Activated B cell treated with CpG ODN at 0.5 μM for 24 hours (primary cell): Measurements from ENCODE around the gene IGFLR1. TPM values are rescaled to one million over a fixed set of nuclear protein-coding genes. Genes with fewer than 3 reads are reported as not detected.

Experiments used
- ATAC-seq: fragments of 200-7000 bp; cut with Tn5 transposase; one replicate; pipeline ENCODE4 v1.10.0; 2021; ENCODE audit warnings: low read depth, mild to moderate bottlenecking, moderate library complexity
- CTCF ChIA-PET: fragments of 350-600 bp; sonication (Branson Sonifier 250); formaldehyde crosslinking; loops from one replicate; lab custom pipeline; 2021; ENCODE audit warnings: antibody characterized with exemption; lab: Charles Lee
- POLR2A ChIA-PET: fragments of 350-600 bp; sonication (Branson Sonifier 250); formaldehyde crosslinking; loops from one replicate; lab custom pipeline; 2021; ENCODE audit warnings: antibody characterized with exemption; lab: Charles Lee
- DNase-seq: peaks from one replicate; pipeline ENCODE4 v3.0.0; 2022
- H3K27ac Mint-ChIP-seq: one replicate; pipeline ENCODE4 v1.8.0; 2020; ENCODE audit warnings: mixed read lengths
- H3K27me3 Mint-ChIP-seq: one replicate; pipeline ENCODE4 v1.8.0; 2021; ENCODE audit warnings: mixed read lengths
- H3K36me3 Mint-ChIP-seq: one replicate; pipeline ENCODE4 v1.8.0; 2021; ENCODE audit warnings: low read depth, mixed read lengths
- H3K4me1 Mint-ChIP-seq: one replicate; pipeline ENCODE4 v1.8.0; 2021; ENCODE audit warnings: mixed read lengths
- H3K4me3 Mint-ChIP-seq: one replicate; pipeline ENCODE4 v1.8.0; 2020; ENCODE audit warnings: mild to moderate bottlenecking, mixed read lengths
- H3K9me3 Mint-ChIP-seq: one replicate; pipeline ENCODE4 v1.8.0; 2020; ENCODE audit warnings: mixed read lengths
- intact Hi-C: fragments of 100-400 bp; cut with micrococcal nuclease; formaldehyde crosslinking; loops from one replicate; pipeline ENCODE4 v1.15.1; 2024
- total RNA-seq: library from RNA; stranded (reverse); gene quantifications from 2 replicates; pipeline ENCODE4 v1.2.3, GENCODE V29; 2022
- TF ChIP-seq, protein P1 (sequence below): fragments of 200-600 bp; IDR thresholded peaks from one replicate; pipeline ENCODE4 v1.8.0; 2022; ENCODE audit warnings: antibody characterized with exemption, mild to moderate bottlenecking

Gene IGFLR1
- total RNA-seq, 1 donor from 2014 or later, result 130 TPM

DNA sequence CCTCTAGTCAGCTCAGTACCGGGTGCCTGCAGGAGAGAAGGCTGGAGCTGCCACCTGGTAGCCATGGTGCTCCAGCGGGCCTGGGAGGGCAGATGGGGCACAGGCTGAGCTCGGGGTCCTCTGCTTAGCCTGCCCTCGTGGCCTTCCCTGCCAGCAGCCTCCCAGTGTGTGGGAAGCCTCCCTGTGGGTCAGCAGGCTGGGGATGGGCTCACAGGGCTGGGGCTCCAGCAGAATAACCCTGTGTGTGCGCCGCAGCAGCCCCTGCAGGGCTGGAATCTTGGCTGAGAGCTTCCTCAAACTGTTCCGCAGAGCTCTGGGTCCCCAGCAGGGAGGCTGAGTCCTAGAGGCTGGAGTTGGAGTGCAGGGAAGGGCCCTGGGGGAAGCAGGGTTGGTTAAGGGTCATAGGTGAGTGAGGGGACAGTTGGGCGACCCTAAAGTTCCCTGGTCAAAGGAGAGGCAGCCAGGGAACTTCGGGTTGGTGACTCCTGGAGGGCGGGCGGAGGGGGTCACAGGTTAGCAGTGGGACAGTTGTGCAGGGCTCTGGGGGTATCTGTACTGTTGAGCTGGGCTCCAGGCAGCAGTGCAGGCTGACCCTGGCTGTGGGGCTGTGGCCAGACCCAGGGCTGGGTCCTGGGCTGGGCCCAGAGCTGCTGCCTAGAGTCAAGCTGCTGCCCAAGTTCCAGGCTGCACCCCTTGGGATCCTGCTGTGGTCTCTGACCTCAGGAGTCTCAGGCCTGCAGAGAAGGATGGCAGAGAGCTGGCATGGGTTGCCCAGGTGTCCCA lies 47.1 kb upstream of the IGFLR1 start:
- H3K4me3 Mint-ChIP-seq, result no peak overlapping the region
- H3K27ac Mint-ChIP-seq, result no peak overlapping the region
- no peaks in the 10 kb centered on the region for H3K36me3 Mint-ChIP-seq
- DNase-seq, result no peak
- ChIA-PET CTCF (no interaction called here), POLR2A (no interaction called here)
- no peak for ATAC-seq
- TF ChIP-seq, protein P1, sequence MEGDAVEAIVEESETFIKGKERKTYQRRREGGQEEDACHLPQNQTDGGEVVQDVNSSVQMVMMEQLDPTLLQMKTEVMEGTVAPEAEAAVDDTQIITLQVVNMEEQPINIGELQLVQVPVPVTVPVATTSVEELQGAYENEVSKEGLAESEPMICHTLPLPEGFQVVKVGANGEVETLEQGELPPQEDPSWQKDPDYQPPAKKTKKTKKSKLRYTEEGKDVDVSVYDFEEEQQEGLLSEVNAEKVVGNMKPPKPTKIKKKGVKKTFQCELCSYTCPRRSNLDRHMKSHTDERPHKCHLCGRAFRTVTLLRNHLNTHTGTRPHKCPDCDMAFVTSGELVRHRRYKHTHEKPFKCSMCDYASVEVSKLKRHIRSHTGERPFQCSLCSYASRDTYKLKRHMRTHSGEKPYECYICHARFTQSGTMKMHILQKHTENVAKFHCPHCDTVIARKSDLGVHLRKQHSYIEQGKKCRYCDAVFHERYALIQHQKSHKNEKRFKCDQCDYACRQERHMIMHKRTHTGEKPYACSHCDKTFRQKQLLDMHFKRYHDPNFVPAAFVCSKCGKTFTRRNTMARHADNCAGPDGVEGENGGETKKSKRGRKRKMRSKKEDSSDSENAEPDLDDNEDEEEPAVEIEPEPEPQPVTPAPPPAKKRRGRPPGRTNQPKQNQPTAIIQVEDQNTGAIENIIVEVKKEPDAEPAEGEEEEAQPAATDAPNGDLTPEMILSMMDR, result no peak
- no peaks in the 10 kb centered on the region for H3K9me3 Mint-ChIP-seq
- H3K4me1 Mint-ChIP-seq, result no peaks in the 10 kb centered on the region
- intact Hi-C loops, result no loop called here
- H3K27me3 Mint-ChIP-seq, result no peaks in the 10 kb centered on the region

DNA sequence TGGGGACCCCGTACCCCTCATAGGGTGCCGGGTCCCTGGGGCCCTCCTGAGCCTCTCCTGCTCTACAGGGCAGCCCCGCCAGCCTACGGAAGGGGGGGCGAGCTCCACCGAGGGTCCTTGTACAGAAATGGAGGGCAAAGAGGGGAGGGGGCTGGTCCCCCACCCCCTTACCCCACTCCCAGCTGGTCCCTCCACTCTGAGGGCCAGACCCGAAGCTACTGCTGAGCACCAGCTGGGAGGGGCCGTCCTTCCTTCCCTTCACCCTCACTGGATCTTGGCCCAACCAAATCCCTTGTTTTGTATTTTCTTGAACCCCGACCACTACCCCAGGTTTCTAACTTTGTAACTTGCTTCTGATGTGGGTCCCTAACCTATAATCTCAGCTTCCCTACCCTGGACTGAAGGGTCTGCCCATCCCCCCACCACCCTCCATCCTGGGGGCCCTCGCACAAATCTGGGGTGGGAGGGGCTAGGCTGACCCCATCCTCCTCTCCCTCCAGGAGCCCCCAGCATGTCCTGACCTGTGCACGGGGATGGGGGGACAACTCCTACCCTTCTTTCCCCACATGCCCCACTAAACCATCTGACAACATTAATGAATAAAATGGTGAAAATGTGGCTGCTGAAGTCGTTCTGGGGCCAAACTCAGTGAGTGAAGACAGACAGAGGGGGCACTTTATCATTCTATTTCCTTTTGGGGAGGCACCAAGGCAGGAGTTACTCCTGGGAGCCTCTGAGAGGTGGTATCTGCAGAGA lies 46.1 kb upstream of the IGFLR1 start:
- no peak for ATAC-seq
- no peak overlapping the region for H3K27ac Mint-ChIP-seq
- H3K4me1 Mint-ChIP-seq, result no peaks in the 10 kb centered on the region
- TF ChIP-seq, protein P1, result no peak
- ChIA-PET POLR2A (interaction anchor here (0.7 kb wide), 1 partner anchor 11 kb away, joined by 3 read pairs; no protein-coding TSS in a partner anchor), CTCF (no interaction called here)
- intact Hi-C loops, result no loop called here
- H3K36me3 Mint-ChIP-seq, result no peaks in the 10 kb centered on the region
- H3K27me3 Mint-ChIP-seq, result no peaks in the 10 kb centered on the region
- DNase-seq, result no peak
- no peaks in the 10 kb centered on the region for H3K9me3 Mint-ChIP-seq
- no peak overlapping the region for H3K4me3 Mint-ChIP-seq

DNA sequence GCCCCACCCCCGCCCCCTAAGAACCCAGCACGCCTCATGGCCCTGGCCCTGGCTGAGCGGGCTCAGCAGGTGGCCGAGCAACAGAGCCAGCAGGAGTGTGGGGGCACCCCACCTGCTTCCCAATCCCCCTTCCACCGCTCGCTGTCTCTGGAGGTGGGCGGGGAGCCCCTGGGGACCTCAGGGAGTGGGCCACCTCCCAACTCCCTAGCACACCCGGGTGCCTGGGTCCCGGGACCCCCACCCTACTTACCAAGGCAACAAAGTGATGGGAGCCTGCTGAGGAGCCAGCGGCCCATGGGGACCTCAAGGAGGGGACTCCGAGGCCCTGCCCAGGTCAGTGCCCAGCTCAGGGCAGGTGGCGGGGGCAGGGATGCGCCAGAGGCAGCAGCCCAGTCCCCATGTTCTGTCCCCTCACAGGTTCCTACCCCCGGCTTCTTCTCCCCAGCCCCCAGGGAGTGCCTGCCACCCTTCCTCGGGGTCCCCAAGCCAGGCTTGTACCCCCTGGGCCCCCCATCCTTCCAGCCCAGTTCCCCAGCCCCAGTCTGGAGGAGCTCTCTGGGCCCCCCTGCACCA lies 45.1 kb upstream of the IGFLR1 start:
- no peaks in the 10 kb centered on the region for H3K27me3 Mint-ChIP-seq
- ChIA-PET CTCF (no interaction called here), POLR2A (no interaction called here)
- H3K9me3 Mint-ChIP-seq, result no peaks in the 10 kb centered on the region
- intact Hi-C loops, result no loop called here
- DNase-seq (no peak), ATAC-seq (no peak)
- no peaks in the 10 kb centered on the region for H3K4me1 Mint-ChIP-seq
- H3K27ac Mint-ChIP-seq, result no peak overlapping the region
- peaks cover under 1% of the 10 kb centered on the region for H3K36me3 Mint-ChIP-seq
- H3K4me3 Mint-ChIP-seq, result no peak overlapping the region
- TF ChIP-seq, protein P1, result no peak

DNA sequence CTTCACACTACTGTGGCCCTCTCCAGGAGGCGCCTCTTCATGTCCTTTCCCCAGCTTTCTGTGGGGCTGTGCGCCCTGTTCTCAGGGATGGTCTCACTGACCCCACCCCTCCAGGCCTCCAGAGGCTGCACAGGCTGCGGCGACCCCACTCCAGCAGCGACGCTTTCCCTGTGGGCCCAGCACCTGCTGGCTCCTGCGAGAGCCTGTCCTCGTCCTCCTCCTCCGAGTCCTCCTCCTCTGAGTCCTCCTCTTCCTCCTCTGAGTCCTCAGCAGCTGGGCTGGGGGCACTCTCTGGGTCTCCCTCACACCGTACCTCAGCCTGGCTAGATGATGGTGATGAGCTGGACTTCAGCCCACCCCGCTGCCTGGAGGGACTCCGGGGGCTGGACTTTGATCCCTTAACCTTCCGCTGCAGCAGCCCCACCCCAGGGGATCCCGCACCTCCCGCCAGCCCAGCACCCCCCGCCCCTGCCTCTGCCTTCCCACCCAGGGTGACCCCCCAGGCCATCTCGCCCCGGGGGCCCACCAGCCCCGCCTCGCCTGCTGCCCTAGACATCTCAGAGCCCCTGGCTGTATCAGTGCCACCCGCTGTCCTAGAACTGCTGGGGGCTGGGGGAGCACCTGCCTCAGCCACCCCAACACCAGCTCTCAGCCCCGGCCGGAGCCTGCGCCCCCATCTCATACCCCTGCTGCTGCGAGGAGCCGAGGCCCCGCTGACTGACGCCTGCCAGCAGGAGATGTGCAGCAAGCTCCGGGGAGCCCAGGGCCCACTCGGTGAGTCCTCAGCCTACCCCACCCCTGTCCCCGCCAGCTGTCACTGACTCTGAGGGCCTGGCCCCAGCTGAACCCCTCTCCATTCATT lies 44.3 kb upstream of the IGFLR1 start:
- Mint-ChIP-seq H3K9me3 (no peaks in the 10 kb centered on the region), H3K27ac (no peak overlapping the region), H3K27me3 (no peaks in the 10 kb centered on the region), H3K4me1 (no peaks in the 10 kb centered on the region), H3K36me3 (peaks cover 2% of the 10 kb centered on the region), H3K4me3 (no peak overlapping the region)
- TF ChIP-seq, protein P1, result no peak
- intact Hi-C loops, result no loop called here
- no peak for DNase-seq
- CTCF ChIA-PET, result no interaction called here
- no peak for ATAC-seq
- POLR2A ChIA-PET, result no interaction called here
